Mesodermal cell (in vitro differentiated cells): Measurements from ENCODE around the gene SGMS1.

Experiments used
- H3K27ac ChIP-seq: 2 replicates; pipeline ENCODE4 v1.7.0; 2013; ENCODE audit warnings: mild to moderate bottlenecking, low read depth, low read length, moderate library complexity; ENCODE audit not compliant: severe bottlenecking
- H3K36me3 ChIP-seq: 2 replicates; pipeline ENCODE4 v1.7.1; 2013; ENCODE audit warnings: mild to moderate bottlenecking, low read length, moderate library complexity; ENCODE audit not compliant: control insufficient read depth, insufficient read depth
- H3K4me1 ChIP-seq: one replicate; pipeline ENCODE4 v1.7.1; 2013; ENCODE audit warnings: mild to moderate bottlenecking, low read length; ENCODE audit not compliant: insufficient read depth, control insufficient read depth, poor library complexity, severe bottlenecking
- H3K4me3 ChIP-seq: 2 replicates; pipeline ENCODE4 v1.7.0; 2013; ENCODE audit warnings: low read length, control low read depth, mild to moderate bottlenecking; ENCODE audit not compliant: insufficient read depth, poor library complexity, severe bottlenecking; ENCODE audit errors: extremely low read depth
- H3K9me3 ChIP-seq: 2 replicates; pipeline ENCODE4 v1.7.1; 2013; ENCODE audit warnings: mild to moderate bottlenecking, low read length, moderate library complexity; ENCODE audit not compliant: control insufficient read depth
- WGBS, 2 experiments: methylation state at CpG; one replicate each; pipeline ENCODE4 v1.1.5; 2013; ENCODE audit warnings: missing lambda C conversion rate in 2 of 2; ENCODE audit not compliant: insufficient coverage in 2 of 2; 5-methylcytosine and 5-hydroxymethylcytosine counted together

SGMS1 gene

DNA sequence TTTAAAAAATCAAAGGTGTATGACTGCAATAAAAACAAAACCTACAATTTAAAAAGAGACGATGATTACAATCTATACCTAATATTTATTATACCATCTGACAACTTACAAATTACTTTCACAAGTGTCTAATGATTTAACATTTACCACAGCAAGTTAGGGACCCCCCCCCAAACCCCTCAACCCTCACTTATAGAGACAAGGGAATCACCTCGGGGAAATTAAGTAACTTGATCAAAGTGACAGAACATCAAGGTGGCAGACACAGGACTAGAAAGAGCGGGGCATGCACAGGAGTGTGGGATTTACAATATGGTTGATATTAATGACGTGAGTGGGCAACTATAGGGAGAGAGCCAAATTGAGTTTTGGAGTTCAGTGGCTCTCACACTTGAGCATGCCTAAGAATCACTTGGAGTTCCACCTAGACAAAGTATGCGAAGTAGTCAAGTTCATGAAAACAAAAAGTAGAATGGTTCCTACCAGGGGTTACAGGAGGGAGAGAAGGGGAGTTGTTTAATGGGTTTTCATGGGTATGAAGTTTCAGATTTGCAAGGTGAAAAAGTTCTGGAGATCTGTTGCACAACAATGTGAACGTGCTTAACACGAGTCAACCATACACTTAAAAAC is 43.4 kb downstream of the SGMS1 start:
- Histone ChIP-seq H3K36me3 (no peaks in the 10 kb centered on the region), H3K9me3 (no peaks in the 10 kb centered on the region), H3K4me1 (peaks cover 46% of the 10 kb centered on the region), H3K4me3 (no peak overlapping the region), H3K27ac (no peak overlapping the region)
- WGBS, 2 experiments = 91 to 97% methylated on average over 4 to 5 of the region's 7 CpGs

DNA sequence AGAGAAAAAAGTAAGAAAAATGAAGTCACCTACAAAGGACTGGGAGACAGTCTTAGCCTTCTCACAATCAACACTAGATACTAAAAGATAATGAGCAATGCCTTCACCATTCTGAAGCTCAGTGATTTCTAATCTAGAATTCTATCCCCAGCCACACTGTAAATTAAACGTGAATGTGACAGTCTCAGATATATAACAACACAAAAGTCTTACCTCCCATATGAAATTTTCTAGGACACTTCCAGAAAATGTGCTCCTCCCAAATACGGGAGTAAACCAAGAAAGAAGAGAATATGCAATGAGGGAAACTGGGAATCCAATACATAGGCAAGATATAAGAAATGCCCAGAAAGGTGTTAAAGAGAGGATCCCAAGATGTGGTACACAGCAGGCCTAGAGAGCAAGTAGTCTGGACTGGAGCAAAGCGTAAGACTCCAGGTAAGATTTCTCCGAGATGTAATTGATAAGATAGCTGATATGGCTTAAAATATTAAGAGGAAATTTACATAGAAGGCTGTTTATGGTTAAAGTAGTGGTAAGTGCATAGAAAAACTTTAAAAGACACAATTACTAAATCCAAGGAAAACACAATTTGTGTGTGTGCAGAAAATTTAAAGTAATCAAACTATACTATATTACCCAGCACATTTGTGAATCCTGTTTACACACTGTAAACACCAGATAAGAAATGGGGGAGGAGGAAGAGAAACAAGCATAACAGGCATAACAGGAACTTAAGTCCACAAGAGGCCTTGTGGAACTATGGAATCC is 44.1 kb downstream of the SGMS1 start:
- Histone ChIP-seq H3K36me3 (no peaks in the 10 kb centered on the region), H3K27ac (no peak overlapping the region), H3K4me1 (peaks cover 46% of the 10 kb centered on the region), H3K4me3 (no peak overlapping the region), H3K9me3 (no peaks in the 10 kb centered on the region)
- WGBS, 2 experiments = 86 to 89% methylated on average over 3 to 4 of the region's 4 CpGs

- no peaks in the 10 kb centered on the region for H3K9me3 ChIP-seq
- no peak overlapping the region for H3K4me3 ChIP-seq
- no peaks in the 10 kb centered on the region for H3K36me3 ChIP-seq
- 80% methylated on average over 1 of the region's 2 CpGs; no CpG with 5 or more reads in 1 of the 2 experiments for WGBS, 2 experiments
- H3K27ac ChIP-seq = peak overlapping the region; percentile 91
- H3K4me1 ChIP-seq = peaks cover 46% of the 10 kb centered on the region
These were observed 44.8 kb downstream of the SGMS1 start for GRCh38 chr10:50578949-50579348.

GRCh38 chr10:50577681-50578350 is 45.9 kb downstream of the SGMS1 start:
- Histone ChIP-seq H3K36me3 (no peaks in the 10 kb centered on the region), H3K27ac (peak overlapping the region; percentile 91), H3K4me3 (no peak overlapping the region), H3K9me3 (no peaks in the 10 kb centered on the region), H3K4me1 (peaks cover 46% of the 10 kb centered on the region)
- 60 to 68% methylated on average over 3 to 4 of the region's 7 CpGs for WGBS, 2 experiments

DNA sequence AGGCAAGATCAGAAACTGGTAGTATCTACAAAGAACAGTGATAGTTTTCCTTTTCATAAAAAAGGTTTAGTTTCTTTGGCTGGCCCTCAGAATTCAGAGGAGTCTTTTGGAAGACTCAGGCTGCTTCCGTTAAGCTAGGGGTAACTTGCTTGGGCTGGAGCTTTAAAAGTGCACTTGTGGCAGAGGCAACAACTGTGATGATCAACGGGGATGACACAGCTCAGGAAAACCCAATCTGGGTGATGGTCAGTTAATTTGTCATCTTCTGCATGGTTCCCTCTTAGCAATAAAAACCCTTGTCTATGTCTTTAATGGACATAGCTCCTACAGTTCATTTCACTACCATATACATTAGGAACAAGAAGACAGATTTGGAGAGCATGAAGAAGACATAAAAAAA is 46.7 kb downstream of the SGMS1 start:
- Histone ChIP-seq H3K27ac (peak overlapping the region; percentile 91), H3K4me3 (no peak overlapping the region), H3K9me3 (no peaks in the 10 kb centered on the region), H3K36me3 (no peaks in the 10 kb centered on the region), H3K4me1 (peaks cover 46% of the 10 kb centered on the region)
- WGBS, 2 experiments = 89 to 100% methylated on average over 1 to 2 of the region's 2 CpGs

DNA sequence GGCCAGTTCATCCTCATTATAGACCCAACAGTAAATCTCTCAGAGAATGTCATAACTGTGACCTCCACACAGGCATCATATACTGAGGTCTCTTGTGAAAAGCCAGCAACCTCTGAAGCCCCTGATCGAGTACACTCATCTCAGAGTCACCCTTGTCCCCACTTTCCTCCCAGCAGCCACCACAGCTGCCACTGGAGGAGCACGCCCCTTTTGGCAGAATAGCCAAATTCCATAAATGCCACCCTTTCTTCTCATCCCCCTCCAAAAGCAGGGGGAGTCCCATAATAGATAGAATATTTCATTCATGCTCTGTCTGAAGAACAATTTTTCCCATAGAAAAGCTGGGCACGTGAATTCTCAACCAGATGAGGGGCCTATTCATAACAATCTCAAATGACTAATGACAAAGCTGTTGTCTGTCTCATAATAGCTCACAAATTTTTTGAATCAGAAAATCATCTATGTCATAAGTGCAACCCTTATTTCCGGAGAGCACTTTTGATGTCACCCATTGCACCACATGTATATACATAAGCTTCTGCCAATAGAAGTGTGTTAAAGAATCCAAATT is 47.4 kb downstream of the SGMS1 start:
- Histone ChIP-seq H3K4me3 (no peak overlapping the region), H3K27ac (no peak overlapping the region), H3K4me1 (peaks cover 46% of the 10 kb centered on the region), H3K36me3 (no peaks in the 10 kb centered on the region), H3K9me3 (no peaks in the 10 kb centered on the region)
- 88 to 89% methylated on average over 1 to 3 of the region's 4 CpGs for WGBS, 2 experiments

GRCh38 chr10:50575477-50576244 is 48.1 kb downstream of the SGMS1 start:
- no peak overlapping the region for H3K4me3 ChIP-seq
- 100% methylated on average over 1 to 2 of the region's 5 CpGs for WGBS, 2 experiments
- H3K4me1 ChIP-seq = peaks cover 46% of the 10 kb centered on the region
- H3K27ac ChIP-seq = no peak overlapping the region
- H3K36me3 ChIP-seq = no peaks in the 10 kb centered on the region
- no peaks in the 10 kb centered on the region for H3K9me3 ChIP-seq

DNA sequence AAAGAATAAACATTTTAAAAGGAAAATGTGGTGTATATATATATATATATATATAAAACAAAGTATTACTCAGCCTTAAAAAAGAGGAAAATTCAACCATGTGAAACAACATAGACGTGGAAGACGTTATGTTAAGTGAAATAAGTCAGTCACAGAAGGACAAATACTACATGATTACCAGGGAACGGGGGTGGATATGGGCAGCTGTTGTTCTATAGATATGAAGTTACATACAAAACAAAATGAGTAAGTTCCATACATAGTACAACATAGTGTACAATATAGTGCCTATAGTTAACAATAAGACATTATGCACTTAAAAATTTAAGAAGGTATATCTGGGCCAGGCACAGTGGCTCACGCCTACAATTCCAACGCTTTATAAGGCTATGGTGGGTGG is 48.8 kb downstream of the SGMS1 start:
- Histone ChIP-seq H3K36me3 (no peaks in the 10 kb centered on the region), H3K4me1 (peaks cover 39% of the 10 kb centered on the region), H3K9me3 (no peaks in the 10 kb centered on the region), H3K4me3 (no peak overlapping the region), H3K27ac (no peak overlapping the region)
- 100% methylated on average over 2 of the region's 5 CpGs for WGBS, 2 experiments

- Histone ChIP-seq H3K9me3 (no peaks in the 10 kb centered on the region), H3K36me3 (no peaks in the 10 kb centered on the region), H3K4me1 (peaks cover 33% of the 10 kb centered on the region), H3K4me3 (no peak overlapping the region), H3K27ac (no peak overlapping the region)
These were observed 49.5 kb downstream of the SGMS1 start for GRCh38 chr10:50574305-50574704.

DNA sequence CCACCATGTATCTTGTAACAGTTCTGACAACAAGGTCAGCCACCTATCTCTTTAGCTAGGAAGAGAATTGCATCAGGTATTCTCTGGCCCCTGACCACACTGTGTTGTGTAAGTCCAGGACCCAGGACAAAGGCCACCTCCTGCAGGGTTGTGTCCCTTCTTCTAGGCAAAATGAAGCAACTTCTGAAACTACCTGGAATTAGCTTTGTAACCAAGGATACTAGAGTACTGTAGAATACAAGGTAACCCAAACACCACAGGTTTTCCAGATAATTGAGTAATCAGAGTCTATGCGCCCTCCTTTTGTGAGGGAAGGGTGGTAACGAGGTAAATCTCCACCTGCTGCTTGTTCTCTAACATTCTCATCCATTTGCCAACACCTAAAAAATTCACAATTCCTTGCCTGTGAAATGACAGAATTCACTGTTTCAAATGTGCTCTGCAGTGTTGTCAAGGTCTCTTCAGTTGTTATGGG is 51.7 kb downstream of the SGMS1 start:
- Histone ChIP-seq H3K36me3 (no peaks in the 10 kb centered on the region), H3K27ac (no peak overlapping the region), H3K4me3 (no peak overlapping the region), H3K9me3 (no peaks in the 10 kb centered on the region), H3K4me1 (peaks cover 11% of the 10 kb centered on the region)
- no CpG with 5 or more reads among the region's 2 CpGs for WGBS, 2 experiments
